Liver (tissue), 3 donors: Measurements from ENCODE around the gene CNDP2.
A peak's percentile ranks its signal among the peaks of the same experiment; 100 is the strongest.

Experiments
- EGR1 ChIP-seq, 2 donors: IDR thresholded peaks; 2 replicates each; pipeline ENCODE4 v1.6.1; 2016 to 2018; ENCODE audit warnings: antibody characterized with exemption in 2 of 2, low read depth in 2 of 2
- FOXA1 ChIP-seq: IDR thresholded peaks from 2 replicates; pipeline ENCODE4 v1.6.1; 2016; ENCODE audit warnings: antibody characterized with exemption
- JUND ChIP-seq, 2 donors: IDR thresholded peaks; 2 replicates each; pipeline ENCODE4 v1.6.1; 2016; ENCODE audit warnings: antibody characterized with exemption in 2 of 2
- MAX ChIP-seq: IDR thresholded peaks from 2 replicates; pipeline ENCODE4 v1.6.1; 2016; ENCODE audit warnings: antibody characterized with exemption
- TF ChIP-seq, protein P1 (sequence below): fragments of 150-350 bp; IDR thresholded peaks from 2 replicates; pipeline ENCODE4 v1.5.1; 2017; ENCODE audit warnings: improper control_type of control experiment, low read depth, low read length; ENCODE audit not compliant: missing input control
- donor health status: healthy.
- donor health status: healthy.

DNA sequence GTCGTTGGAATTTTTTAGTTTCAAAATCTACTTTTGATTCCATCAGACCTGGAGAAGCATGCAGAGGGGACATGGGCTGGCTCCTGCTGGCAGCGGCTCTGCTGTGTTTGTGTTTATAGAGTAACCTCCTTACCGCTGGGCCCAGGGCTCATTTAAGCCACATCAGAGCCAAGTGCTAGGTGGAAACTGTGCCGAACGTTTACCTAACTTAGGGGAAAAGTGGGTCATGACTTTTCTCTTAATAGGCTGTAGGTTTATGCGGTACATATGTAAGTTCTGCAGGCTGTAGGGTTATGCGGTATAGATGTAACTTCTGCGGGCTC, 17.7 kb downstream of the CNDP2 start:
- TF ChIP-seq, protein P1, sequence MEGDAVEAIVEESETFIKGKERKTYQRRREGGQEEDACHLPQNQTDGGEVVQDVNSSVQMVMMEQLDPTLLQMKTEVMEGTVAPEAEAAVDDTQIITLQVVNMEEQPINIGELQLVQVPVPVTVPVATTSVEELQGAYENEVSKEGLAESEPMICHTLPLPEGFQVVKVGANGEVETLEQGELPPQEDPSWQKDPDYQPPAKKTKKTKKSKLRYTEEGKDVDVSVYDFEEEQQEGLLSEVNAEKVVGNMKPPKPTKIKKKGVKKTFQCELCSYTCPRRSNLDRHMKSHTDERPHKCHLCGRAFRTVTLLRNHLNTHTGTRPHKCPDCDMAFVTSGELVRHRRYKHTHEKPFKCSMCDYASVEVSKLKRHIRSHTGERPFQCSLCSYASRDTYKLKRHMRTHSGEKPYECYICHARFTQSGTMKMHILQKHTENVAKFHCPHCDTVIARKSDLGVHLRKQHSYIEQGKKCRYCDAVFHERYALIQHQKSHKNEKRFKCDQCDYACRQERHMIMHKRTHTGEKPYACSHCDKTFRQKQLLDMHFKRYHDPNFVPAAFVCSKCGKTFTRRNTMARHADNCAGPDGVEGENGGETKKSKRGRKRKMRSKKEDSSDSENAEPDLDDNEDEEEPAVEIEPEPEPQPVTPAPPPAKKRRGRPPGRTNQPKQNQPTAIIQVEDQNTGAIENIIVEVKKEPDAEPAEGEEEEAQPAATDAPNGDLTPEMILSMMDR, result no peak
- TF ChIP-seq FOXA1 (no peak), MAX (no peak), JUND (IDR thresholded peaks at IDR 0.05) (peak in 1 of 2 donors; percentile 35), EGR1 (IDR thresholded peaks at IDR 0.05; ENCODE audit: low read depth in 2 of 2) (no peak)
